Ammon's horn (tissue), 1 donor: ENCODE results near the gene KRT36.

Experiments
- DNase-seq: peaks from one replicate; pipeline ENCODE4 v3.0.0-alpha.2; 2016; ENCODE audit warnings: low spot score

KRT36 gene

DNA sequence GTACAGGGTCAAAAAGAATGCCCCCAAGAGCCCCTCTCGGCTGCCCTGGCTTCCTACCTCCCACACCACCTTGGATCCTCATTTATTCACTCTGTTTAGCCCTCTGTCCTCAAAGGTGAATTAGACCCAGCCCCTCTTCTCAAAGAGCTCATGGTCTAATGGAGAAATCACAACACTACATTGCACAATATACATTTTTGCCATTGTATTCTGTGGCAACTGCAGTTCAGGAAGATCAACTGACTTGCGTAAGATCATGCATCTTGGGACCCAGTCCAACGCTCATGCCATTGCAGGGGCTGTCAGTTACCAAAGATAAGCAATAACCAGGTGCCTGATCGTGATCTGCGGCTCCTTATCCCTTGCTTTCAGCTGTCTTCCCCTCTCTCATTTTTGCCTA, 50.3 kb downstream of the KRT36 start:
- DNase-seq: no peak

DNA sequence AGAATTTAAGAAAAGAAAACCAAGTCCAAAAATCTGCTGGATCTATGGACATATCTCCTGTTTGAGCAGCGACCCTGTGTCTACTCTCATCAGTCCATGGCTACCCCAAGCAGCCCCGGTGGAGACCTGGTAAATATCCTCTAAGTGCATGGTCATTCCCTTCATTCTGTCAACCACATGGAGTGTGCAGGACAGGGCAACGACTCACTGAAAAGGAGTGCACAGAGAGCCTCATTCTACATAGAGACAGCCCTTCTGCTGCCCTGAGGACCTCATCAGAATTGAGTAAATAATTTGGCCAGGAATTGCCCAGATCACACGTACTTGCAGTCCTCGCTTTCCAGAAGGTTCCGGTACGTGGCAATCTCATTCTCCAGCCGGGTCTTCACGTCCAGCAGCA, 51.9 kb downstream of the KRT36 start:
- no peak for DNase-seq

- no peak for DNase-seq
Measured at GRCh38 chr17:41437254-41437653, 52.5 kb downstream of the KRT36 start.
